Stomach smooth muscle (tissue), 2 donors: Measurements from ENCODE around the gene DENND4C.

Source experiments
- H3K27ac ChIP-seq: one replicate; pipeline ENCODE4 v1.7.0; 2013; ENCODE audit warnings: mild to moderate bottlenecking, low read length, inconsistent platforms
- H3K27me3 ChIP-seq, 2 donors: one replicate each; pipeline ENCODE4 v1.7.0; 2013; ENCODE audit warnings: low read length in 2 of 2; ENCODE audit not compliant: insufficient read depth in 2 of 2, control insufficient read depth in 1 of 2
- H3K36me3 ChIP-seq, 2 donors: one replicate each; pipeline ENCODE4 v1.7.0; 2013; ENCODE audit warnings: low read length in 2 of 2; ENCODE audit not compliant: control insufficient read depth in 2 of 2, insufficient read depth in 2 of 2
- H3K4me1 ChIP-seq: one replicate; pipeline ENCODE4 v1.7.0; 2013; ENCODE audit warnings: low read length; ENCODE audit not compliant: control insufficient read depth, insufficient read depth
- H3K4me3 ChIP-seq, 2 donors: one replicate each; pipeline ENCODE4 v1.7.0; 2013; ENCODE audit warnings: low read length in 2 of 2
- H3K9ac ChIP-seq, 2 donors: one replicate each; pipeline ENCODE4 v1.7.0; 2013; ENCODE audit warnings: low read length in 2 of 2, mild to moderate bottlenecking in 1 of 2
- H3K9me3 ChIP-seq, 2 donors: one replicate each; pipeline ENCODE4 v1.7.0; 2013; ENCODE audit warnings: low read length in 2 of 2; ENCODE audit not compliant: control insufficient read depth in 2 of 2
- donor health status: healthy.
- donor health status: Pancreatic carcinoma.

The DENND4C gene

DNA sequence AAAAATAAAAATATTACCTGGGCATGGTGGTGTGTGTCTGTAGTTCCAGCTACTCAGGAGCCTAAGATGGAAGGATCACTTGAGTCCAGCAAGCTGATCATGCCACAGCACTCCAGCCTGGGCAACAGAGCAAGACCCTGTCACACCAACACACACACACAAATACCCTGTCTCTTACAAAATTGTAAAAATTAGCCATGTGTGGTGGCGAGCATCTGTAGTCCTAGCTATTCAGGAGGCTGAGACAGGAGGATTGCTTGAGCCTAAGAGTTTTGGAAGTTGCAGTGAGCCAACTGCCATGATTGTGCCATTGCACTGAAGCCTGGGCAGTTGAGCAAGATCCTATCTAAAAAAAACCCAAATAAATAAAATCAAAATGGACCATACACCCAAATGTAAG, 32.1 kb upstream of the DENND4C start:
- H3K27me3 ChIP-seq, result no peaks in the 10 kb centered on the region
- peaks cover 2% of the 10 kb centered on the region for H3K4me1 ChIP-seq
- H3K9ac ChIP-seq, result no peak overlapping the region
- H3K36me3 ChIP-seq, result no peaks in the 10 kb centered on the region
- H3K9me3 ChIP-seq, result no peaks in the 10 kb centered on the region
- no peak overlapping the region for H3K4me3 ChIP-seq
- no peak overlapping the region for H3K27ac ChIP-seq

- Histone ChIP-seq H3K9me3 (no peaks in the 10 kb centered on the region), H3K27ac (no peak overlapping the region)
These were observed 31.5 kb upstream of the DENND4C start for GRCh38 chr9:19199012-19199411.

GRCh38 chr9:19200229-19200628, 30.3 kb upstream of the DENND4C start:
- Histone ChIP-seq H3K4me1 (peaks cover 2% of the 10 kb centered on the region), H3K9ac (no peak overlapping the region), H3K4me3 (no peak overlapping the region), H3K27ac (no peak overlapping the region), H3K27me3 (no peaks in the 10 kb centered on the region), H3K9me3 (no peaks in the 10 kb centered on the region), H3K36me3 (no peaks in the 10 kb centered on the region)

More at GRCh38 chr9:19199012-19199411, 31.5 kb upstream of the DENND4C start:
- Histone ChIP-seq H3K4me1 (peaks cover 2% of the 10 kb centered on the region), H3K4me3 (no peak overlapping the region), H3K9ac (no peak overlapping the region), H3K36me3 (no peaks in the 10 kb centered on the region), H3K27me3 (no peaks in the 10 kb centered on the region)

DNA sequence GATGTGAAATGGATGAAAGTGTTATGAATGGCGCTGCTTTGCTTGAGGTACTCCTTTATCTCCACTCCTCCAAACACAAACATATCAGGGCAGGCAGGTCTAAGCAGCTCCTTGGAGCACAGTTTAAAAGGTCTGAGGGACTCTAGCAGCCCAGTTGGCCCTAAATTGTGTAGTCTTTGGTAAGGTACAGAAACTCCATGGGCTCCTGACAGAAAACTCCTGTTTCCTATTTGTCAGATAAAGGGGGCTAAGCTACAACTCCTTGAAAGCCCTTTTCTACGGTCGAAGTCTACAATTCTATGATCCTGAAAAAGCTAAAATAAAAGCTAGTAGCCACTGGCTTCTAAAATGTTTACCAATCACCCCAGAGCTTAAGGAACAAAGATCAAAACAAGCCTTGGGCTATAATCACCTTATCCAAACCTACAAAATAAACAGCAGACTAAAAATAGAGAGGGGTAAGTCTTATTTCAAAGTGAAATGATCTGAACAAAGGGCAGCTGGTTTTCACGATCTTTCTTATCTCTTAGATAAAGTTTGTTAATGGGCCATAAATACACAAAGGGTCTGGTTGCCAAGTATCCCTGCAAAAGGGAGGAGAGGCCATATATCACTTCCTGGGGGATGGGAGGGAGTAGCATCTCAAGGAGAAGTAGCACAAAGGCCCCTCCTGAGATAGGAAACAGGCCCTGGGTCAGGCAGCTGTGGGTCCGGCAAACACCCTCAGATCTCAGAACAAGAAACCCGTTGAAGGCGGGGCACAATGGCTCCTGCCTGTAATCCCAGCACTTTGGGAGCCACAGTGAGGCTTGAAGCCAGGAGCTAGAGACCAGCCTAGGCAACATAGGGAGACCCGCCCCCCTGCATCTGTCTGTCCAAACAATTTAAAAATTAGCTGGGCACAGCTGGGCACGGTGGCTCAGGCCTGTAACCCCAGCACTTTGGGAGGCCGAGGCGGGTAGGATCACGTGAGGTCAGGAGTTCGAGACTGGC, 28.3 kb upstream of the DENND4C start:
- Histone ChIP-seq H3K36me3 (no peaks in the 10 kb centered on the region), H3K4me3 (no peak overlapping the region), H3K9ac (no peak overlapping the region), H3K4me1 (peaks cover 2% of the 10 kb centered on the region), H3K27ac (no peak overlapping the region), H3K9me3 (no peaks in the 10 kb centered on the region), H3K27me3 (no peaks in the 10 kb centered on the region)

- no peak overlapping the region for H3K9ac ChIP-seq
- no peak overlapping the region for H3K4me3 ChIP-seq
- H3K36me3 ChIP-seq, result no peaks in the 10 kb centered on the region
- H3K27me3 ChIP-seq, result no peaks in the 10 kb centered on the region
- no peaks in the 10 kb centered on the region for H3K9me3 ChIP-seq
- H3K4me1 ChIP-seq, result peaks cover 2% of the 10 kb centered on the region
- H3K27ac ChIP-seq, result no peak overlapping the region
These were observed 27.4 kb upstream of the DENND4C start for GRCh38 chr9:19203058-19203457.

DNA sequence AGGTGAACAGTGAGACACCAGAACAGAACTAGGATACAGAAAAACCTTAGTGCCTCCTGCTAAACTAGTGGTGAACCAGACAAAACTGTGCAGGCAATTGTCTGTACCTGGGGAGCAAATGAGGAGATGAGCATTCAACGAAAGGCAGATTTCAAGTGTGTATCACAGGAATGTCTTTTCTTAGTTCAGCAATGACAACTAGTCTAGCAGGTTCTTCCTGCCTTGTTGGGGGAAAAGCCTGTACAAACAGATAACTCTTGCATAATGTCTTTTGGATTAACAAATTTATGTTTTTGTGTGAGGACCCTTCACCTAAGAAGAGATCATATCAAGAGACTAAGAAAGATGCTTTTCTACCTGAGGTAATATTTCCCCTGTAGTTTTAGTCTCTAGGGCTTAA, 21.8 kb upstream of the DENND4C start:
- Histone ChIP-seq H3K27ac (no peak overlapping the region), H3K9me3 (no peaks in the 10 kb centered on the region), H3K36me3 (no peaks in the 10 kb centered on the region), H3K27me3 (no peaks in the 10 kb centered on the region), H3K4me1 (no peaks in the 10 kb centered on the region), H3K4me3 (no peak overlapping the region), H3K9ac (no peak overlapping the region)

GRCh38 chr9:19209188-19209587, 21.3 kb upstream of the DENND4C start:
- Histone ChIP-seq H3K4me1 (no peaks in the 10 kb centered on the region), H3K9ac (no peak overlapping the region), H3K36me3 (no peaks in the 10 kb centered on the region), H3K4me3 (no peak overlapping the region), H3K27ac (no peak overlapping the region), H3K9me3 (no peaks in the 10 kb centered on the region), H3K27me3 (no peaks in the 10 kb centered on the region)

DNA sequence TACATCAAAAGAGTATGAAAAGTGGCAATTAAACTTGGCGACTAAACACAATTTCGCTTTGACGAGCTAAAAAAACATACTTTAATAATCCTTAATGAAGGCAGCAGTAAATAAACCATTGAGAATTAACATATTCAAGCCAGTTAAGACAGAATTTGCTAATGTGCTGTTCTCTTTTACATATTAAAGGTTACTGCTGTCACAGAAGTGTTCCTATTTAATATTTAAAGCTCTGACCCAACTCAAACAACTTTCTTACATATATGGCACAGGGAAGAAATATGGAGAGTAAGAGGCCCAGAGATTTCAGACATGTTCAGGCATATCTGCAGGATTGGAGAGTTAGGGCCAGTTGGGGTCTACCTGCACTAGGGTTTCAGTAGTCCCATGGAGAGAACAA, 16.7 kb upstream of the DENND4C start:
- Histone ChIP-seq H3K4me1 (no peaks in the 10 kb centered on the region), H3K27ac (no peak overlapping the region), H3K9me3 (no peaks in the 10 kb centered on the region), H3K9ac (no peak overlapping the region), H3K27me3 (no peaks in the 10 kb centered on the region), H3K4me3 (no peak overlapping the region), H3K36me3 (no peaks in the 10 kb centered on the region)

DNA sequence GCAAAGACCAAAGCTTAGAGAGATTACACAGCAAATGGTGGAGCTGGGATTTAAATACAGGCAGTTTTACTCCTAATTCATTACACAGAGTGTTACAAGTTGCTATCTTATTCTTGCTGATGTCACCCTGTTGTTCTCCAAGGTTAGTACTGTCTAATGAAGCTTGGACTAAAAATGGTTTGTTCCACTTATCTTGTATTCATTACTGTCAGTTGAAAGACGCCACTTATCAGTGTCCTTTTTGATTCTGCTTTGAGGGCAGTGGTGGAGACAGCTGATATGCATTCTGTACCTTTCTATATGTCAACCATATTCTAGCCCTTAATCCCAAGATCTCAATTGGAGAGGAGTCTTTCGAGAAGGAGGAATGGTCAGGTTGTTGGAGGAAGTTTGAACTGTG, 14.0 kb upstream of the DENND4C start:
- Histone ChIP-seq H3K4me3 (no peak overlapping the region), H3K36me3 (no peaks in the 10 kb centered on the region), H3K9ac (no peak overlapping the region), H3K27ac (no peak overlapping the region), H3K27me3 (no peaks in the 10 kb centered on the region), H3K9me3 (no peaks in the 10 kb centered on the region), H3K4me1 (no peaks in the 10 kb centered on the region)

DNA sequence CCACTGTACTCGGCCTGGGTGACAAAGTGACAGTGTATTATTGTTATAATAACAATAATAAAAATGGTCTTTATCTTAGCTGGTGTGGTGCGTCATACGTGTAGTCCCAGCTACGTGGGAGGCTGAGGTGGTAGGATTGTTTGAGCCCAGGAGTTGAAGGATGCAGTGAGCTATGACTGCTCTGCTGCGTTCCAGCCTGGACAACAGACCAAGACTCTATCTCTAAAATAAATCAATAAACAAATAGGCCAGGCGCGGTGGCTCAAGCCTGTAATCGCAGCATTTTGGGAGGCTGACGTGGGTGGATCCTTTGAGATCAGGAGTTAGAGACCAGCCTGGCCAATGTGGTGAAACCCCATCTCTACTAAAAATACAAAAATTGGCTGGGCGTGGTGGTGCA, 9.2 kb upstream of the DENND4C start:
- no peak overlapping the region for H3K4me3 ChIP-seq
- H3K27me3 ChIP-seq, result no peaks in the 10 kb centered on the region
- H3K27ac ChIP-seq, result no peak overlapping the region
- H3K4me1 ChIP-seq, result no peaks in the 10 kb centered on the region
- no peaks in the 10 kb centered on the region for H3K9me3 ChIP-seq
- H3K36me3 ChIP-seq, result no peaks in the 10 kb centered on the region
- H3K9ac ChIP-seq, result no peak overlapping the region

GRCh38 chr9:19223724-19224123, 6.8 kb upstream of the DENND4C start:
- Histone ChIP-seq H3K27ac (no peak overlapping the region), H3K36me3 (no peaks in the 10 kb centered on the region), H3K4me3 (no peak overlapping the region), H3K4me1 (no peaks in the 10 kb centered on the region), H3K27me3 (no peaks in the 10 kb centered on the region), H3K9me3 (no peaks in the 10 kb centered on the region), H3K9ac (no peak overlapping the region)
